Right lobe of liver (tissue), 6 donors: ENCODE results near the gene SLC10A3. TPM values are rescaled to one million over a fixed set of nuclear protein-coding genes. Genes with fewer than 3 reads are reported as not detected.
A peak's percentile ranks its signal among the peaks of the same experiment; 100 is the strongest.

Experiments used
- ATAC-seq, 4 donors: fragments of 200-7000 bp; cut with Tn5 transposase; one replicate each; pipeline ENCODE4 v1.9.1; 2020; ENCODE audit warnings: mild to moderate bottlenecking in 4 of 4, moderate library complexity in 4 of 4
- DNase-seq, 3 donors: peaks; one replicate each; pipeline ENCODE4 v3.0.0-alpha.2; 2020
- H3K27ac ChIP-seq, 3 donors: fragments of 200-600 bp; one replicate each; pipeline ENCODE4 v1.8.0; 2022
- H3K27me3 ChIP-seq, 2 donors: fragments of 200-600 bp; one replicate each; pipeline ENCODE4 v1.8.0; 2022
- H3K36me3 ChIP-seq, 4 donors: fragments of 200-600 bp; sonication (generic) in 1 of 4; one replicate each; pipeline versions ENCODE4 v1.5.1 to v1.8.0; 2017 to 2022; ENCODE audit warnings: control low read depth in 1 of 4
- H3K4me1 ChIP-seq, 4 donors: fragments of 200-600 bp; sonication (generic) in 1 of 4; one replicate each; pipeline versions ENCODE4 v1.5.1 to v1.8.0; 2017 to 2022; ENCODE audit warnings: control low read depth in 1 of 4
- H3K4me3 ChIP-seq, 3 donors: fragments of 200-600 bp; one replicate each; pipeline ENCODE4 v1.8.0; 2022
- H3K9me3 ChIP-seq, 4 donors: fragments of 200-600 bp; sonication (generic) in 1 of 4; one replicate each; pipeline versions ENCODE4 v1.5.1 to v1.8.0; 2017 to 2022; ENCODE audit warnings: control low read depth in 1 of 4
- POLR2A ChIP-seq: fragments of 450-650 bp; IDR thresholded peaks from one replicate; pipeline ENCODE4 v1.6.1; 2017; ENCODE audit warnings: antibody characterized with exemption, mild to moderate bottlenecking
- WGBS: methylation state at CpG from one replicate; pipeline ENCODE4 v1.1.6; 2018; ENCODE audit warnings: low coverage, low lambda C conversion rate; ENCODE audit not compliant: insufficient coverage; ENCODE audit errors: missing lambda C conversion rate; 5-methylcytosine and 5-hydroxymethylcytosine counted together
- intact Hi-C, 2 donors: fragments of 100-400 bp; cut with DNase I; formaldehyde crosslinking; loops; one replicate each; pipeline versions ENCODE4 v1.11.2 to v1.14.1; 2022
- total RNA-seq, 6 experiments: library from RNA; depleted of rRNA in 2 of 6; stranded (reverse); fragments of >200 nt in 2 of 6; fragmentation: NEBNext Ultra II Directional in 3 of 6; extraction: Animal tissue kit (Norgen Biotek cat#: 25700) in 3 of 6; gene quantifications; one replicate each; pipeline versions ENCODE4 v1.1.0 to v1.2.4, GENCODE V29; 2016 to 2023
- TF ChIP-seq, protein P1 (sequence below), 4 donors: fragments of 200-600 bp in 3 of 4; fragments of 450-650 bp in 1 of 4; IDR thresholded peaks; one replicate each; pipeline versions ENCODE4 v1.5.1 to v1.8.0; 2016 to 2022; ENCODE audit warnings: antibody characterized with exemption in 4 of 4, mild to moderate bottlenecking in 2 of 4
- donor health status: DM: no; HTN: yes; CAD: no.
- donor health status: DM: no; HTN: no; CAD: no.
- donor health status: DM: no; HTN: no; CAD: no.
- donor health status: DM: no; HTN: yes; CAD: no.
- donor health status: DM: no; HTN: yes; CAD: no.

The SLC10A3 gene
- total RNA-seq, 6 experiments from 2014 or later = 3.0 to 15.2 (median 5.1) TPM

DNA sequence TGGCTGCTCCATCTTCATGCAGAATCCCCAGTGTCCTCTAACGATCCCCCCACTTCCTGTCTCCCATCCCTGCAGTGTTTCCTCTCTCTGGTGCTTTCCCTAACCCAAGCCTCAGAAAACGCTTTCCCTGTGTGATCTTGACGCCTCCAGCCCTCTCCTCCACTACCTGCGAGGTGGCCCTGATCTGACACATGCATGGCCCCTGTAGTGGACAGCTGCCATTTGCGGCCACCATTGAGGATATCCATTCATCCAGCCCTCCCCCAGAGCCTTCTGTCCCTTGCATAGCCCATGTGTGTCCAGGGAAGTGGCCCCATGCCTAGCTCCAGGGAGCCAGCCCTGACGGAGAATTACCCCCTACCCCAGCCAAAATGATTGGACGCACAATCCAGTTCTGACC, 7.1 kb downstream of the SLC10A3 start:
- 73% methylated on average over 2 of the region's 7 CpGs for WGBS
- intact Hi-C loops = no loop called here
- H3K27ac ChIP-seq = no peak overlapping the region
- H3K4me1 ChIP-seq = no peaks in the 10 kb centered on the region
- H3K9me3 ChIP-seq = no peaks in the 10 kb centered on the region
- H3K27me3 ChIP-seq = no peaks in the 10 kb centered on the region
- no peaks in the 10 kb centered on the region for H3K36me3 ChIP-seq
- no peak for ATAC-seq
- no peak for DNase-seq
- H3K4me3 ChIP-seq = no peak overlapping the region
- no peak for TF ChIP-seq POLR2A
- TF ChIP-seq, protein P1, sequence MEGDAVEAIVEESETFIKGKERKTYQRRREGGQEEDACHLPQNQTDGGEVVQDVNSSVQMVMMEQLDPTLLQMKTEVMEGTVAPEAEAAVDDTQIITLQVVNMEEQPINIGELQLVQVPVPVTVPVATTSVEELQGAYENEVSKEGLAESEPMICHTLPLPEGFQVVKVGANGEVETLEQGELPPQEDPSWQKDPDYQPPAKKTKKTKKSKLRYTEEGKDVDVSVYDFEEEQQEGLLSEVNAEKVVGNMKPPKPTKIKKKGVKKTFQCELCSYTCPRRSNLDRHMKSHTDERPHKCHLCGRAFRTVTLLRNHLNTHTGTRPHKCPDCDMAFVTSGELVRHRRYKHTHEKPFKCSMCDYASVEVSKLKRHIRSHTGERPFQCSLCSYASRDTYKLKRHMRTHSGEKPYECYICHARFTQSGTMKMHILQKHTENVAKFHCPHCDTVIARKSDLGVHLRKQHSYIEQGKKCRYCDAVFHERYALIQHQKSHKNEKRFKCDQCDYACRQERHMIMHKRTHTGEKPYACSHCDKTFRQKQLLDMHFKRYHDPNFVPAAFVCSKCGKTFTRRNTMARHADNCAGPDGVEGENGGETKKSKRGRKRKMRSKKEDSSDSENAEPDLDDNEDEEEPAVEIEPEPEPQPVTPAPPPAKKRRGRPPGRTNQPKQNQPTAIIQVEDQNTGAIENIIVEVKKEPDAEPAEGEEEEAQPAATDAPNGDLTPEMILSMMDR (IDR thresholded peaks at IDR 0.05) = no peak

DNA sequence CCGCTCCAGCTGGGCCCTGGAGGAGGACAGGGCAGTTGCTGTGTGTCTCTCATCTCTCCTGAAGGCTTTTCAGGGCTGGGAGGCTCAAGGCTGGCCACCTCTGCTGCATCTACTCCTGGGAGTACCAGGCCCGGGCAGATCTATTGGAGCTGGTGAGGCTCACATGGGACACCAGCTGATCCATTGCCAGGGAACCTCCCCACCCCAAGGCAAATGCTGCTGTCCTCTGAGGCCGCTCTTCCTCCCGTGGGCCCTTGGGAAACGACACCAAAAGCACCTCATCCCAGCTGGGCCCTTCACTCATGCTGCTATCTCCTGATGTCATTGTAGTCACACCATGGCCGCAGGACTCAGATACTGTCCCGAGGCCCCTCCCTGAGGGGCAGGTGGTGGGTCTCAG, 7.6 kb downstream of the SLC10A3 start:
- Histone ChIP-seq H3K27ac (no peak overlapping the region), H3K27me3 (no peaks in the 10 kb centered on the region), H3K36me3 (no peaks in the 10 kb centered on the region), H3K4me3 (no peak overlapping the region), H3K4me1 (no peaks in the 10 kb centered on the region), H3K9me3 (no peaks in the 10 kb centered on the region)
- ATAC-seq (no peak), DNase-seq (no peak)
- no CpG with 5 or more reads among the region's 7 CpGs for WGBS
- no peak for TF ChIP-seq POLR2A
- TF ChIP-seq, protein P1 (IDR thresholded peaks at IDR 0.05) = no peak
- intact Hi-C loops = no loop called here

DNA sequence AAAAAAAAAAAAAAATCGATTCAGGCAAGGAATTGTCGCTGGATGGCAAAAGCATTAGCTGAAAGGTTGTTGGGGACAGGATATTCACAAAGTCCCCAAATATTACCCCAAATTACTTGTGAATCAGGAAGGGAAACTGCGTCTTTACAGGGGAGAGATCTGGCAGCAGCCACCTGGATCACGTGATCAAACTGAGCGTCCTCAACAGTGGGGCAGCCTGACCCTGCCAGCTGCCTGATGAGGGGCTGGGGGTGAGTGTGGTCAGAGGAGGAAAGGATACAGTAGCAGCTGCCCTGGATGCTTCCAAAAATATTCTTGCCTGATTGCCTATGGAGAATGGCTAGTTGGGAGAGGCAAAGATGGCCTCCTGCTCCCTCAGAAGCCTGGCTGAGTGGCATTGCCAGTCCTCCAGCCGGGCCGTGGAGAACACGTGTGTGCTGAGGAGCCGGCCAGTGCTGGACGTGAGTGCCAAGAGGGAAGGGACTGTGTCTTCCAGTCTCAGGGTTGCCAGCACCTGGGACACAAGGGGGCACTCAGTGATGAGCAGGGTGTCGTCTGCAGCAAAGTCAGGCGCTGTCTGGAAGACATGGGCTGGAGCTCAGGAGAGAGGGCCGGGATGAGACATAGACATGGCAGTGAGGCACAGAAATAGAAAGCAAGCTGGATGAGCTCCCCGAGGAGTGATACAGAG, 8.4 kb downstream of the SLC10A3 start:
- H3K4me1 ChIP-seq = no peaks in the 10 kb centered on the region
- no peak overlapping the region for H3K27ac ChIP-seq
- H3K9me3 ChIP-seq = no peaks in the 10 kb centered on the region
- 57% methylated on average over 8 of the region's 14 CpGs for WGBS
- H3K36me3 ChIP-seq = no peaks in the 10 kb centered on the region
- no peak for TF ChIP-seq POLR2A
- no peaks in the 10 kb centered on the region for H3K27me3 ChIP-seq
- intact Hi-C loops = no loop called here
- DNase-seq (peak in 1 of 3 donors; percentile 13), ATAC-seq (no peak)
- no peak overlapping the region for H3K4me3 ChIP-seq

DNA sequence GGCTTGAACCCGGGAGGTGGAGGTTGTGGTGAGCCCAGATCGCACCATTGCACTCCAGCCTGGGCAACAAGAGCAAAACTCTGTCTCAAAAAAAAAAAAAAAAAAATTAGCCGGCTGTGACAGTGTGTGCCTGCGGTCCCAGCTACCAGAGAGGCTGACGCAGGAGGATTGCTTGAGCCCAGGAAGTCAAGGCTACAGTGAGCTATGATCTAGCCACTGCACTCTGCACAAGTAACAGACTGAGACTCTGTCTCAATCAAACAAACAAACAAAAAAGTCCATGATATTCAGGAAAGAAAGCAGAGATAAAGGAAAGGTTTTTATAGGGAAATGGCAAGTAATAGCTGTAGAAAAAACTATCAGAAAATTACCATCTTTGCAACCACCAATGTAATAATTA, 9.2 kb downstream of the SLC10A3 start:
- Histone ChIP-seq H3K9me3 (no peaks in the 10 kb centered on the region), H3K36me3 (no peaks in the 10 kb centered on the region), H3K27me3 (no peaks in the 10 kb centered on the region), H3K4me1 (no peaks in the 10 kb centered on the region), H3K27ac (no peak overlapping the region), H3K4me3 (no peak overlapping the region)
- no peak for TF ChIP-seq POLR2A
- TF ChIP-seq, protein P1 (IDR thresholded peaks at IDR 0.05) = no peak
- DNase-seq = no peak
- ATAC-seq = no peak
- WGBS = 68% methylated on average over 5 of the region's 5 CpGs
- intact Hi-C loops = no loop called here

DNA sequence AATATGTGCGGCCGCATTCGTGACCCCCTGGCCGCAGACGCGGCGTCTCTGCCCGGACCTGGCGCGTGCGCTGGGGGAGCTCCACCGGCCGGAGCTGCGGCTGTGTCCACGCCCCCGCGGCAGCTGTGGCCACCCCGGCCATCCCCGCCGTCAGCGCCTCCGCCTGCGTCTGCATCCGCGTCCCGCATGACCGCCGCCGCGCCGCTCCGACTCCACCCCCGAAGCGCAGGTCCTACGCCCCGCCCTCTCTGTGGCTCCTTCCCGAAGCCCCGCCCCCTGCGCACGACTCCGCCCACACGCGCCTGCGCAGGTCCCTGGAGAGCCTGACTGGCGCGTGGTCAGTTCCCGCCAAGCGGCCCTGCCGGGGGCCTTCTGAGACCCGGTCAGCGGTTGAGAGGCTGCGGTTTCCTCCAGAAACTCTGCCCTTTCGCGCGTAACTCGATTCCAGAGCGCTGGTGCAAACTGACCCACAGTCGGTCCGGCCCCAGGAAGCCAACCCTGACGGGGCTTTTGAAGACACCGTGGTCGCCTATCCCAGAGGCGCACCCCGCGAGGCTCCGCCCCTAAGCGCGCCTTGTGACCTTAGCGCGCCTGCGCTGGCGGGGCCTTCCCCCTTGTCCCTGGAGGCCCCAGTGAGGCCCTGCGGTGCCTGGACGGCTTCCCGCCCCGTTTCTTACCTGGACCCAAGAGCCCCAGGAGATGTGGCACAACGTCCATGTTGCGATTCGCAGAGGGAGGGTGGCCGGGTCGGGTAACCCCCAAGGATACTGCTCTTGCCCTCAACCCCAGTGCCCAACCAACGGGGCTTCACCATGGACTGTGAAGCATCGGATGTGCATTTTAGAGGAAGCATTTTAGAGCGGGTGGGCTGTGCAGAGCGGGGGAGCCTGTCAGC, 11.5 kb downstream of the SLC10A3 start, which contains the start of gene LAGE3:
Gene LAGE3, minus strand, starts transcription at position 554 of the 895 bp plus-strand sequence. Its CDS starts 366 bp downstream, at position 188.
- no peaks in the 10 kb centered on the region for H3K4me1 ChIP-seq
- H3K9me3 ChIP-seq = no peaks in the 10 kb centered on the region
- peak within 1 kb of the TSS; percentile 36 to 51 (median 37) for H3K4me3 ChIP-seq
- no peaks in the 10 kb centered on the region for H3K27me3 ChIP-seq
- peak within 1 kb of the TSS; percentile 57 to 73 (median 72) for H3K27ac ChIP-seq
- ATAC-seq (peak; percentile 95 to 98 (median 96)), DNase-seq (peak; percentile 94 to 95 (median 94))
- no peaks in the 10 kb centered on the region for H3K36me3 ChIP-seq
- TF ChIP-seq, protein P1 (IDR thresholded peaks at IDR 0.05) = no peak
- TF ChIP-seq POLR2A = peak; percentile 56
- 39% methylated on average over 29 of the region's 85 CpGs for WGBS
- intact Hi-C loops = no loop called here
